Immature natural killer cell (primary cell): ENCODE data around the gene EXOC1. TPM values are rescaled to one million over a fixed set of nuclear protein-coding genes. Genes with fewer than 3 reads are reported as not detected.
A peak's percentile ranks its signal among the peaks of the same experiment; 100 is the strongest.
"Not testable (repeated sequence)": the region's sequence is repeated elsewhere in the genome, so short reads cannot be mapped to it uniquely, and the experiment has no call there.

Source experiments
- DNase-seq, 3 donors: peaks; one replicate each; pipeline ENCODE4 v3.0.0; 2022; ENCODE audit warnings: mixed read lengths in 1 of 3
- H3K27ac Mint-ChIP-seq, 6 donors: one replicate each; pipeline ENCODE4 v1.8.0; 2020; ENCODE audit warnings: mixed read lengths in 6 of 6, mild to moderate bottlenecking in 5 of 6, inconsistent platforms in 4 of 6, moderate library complexity in 3 of 6
- H3K27me3 Mint-ChIP-seq, 3 donors: one replicate each; pipeline ENCODE4 v1.8.0; 2020 to 2021; ENCODE audit warnings: low read depth in 3 of 3, mild to moderate bottlenecking in 3 of 3, mixed read lengths in 3 of 3, moderate library complexity in 3 of 3, inconsistent platforms in 1 of 3
- H3K36me3 Mint-ChIP-seq, 3 donors: one replicate each; pipeline ENCODE4 v1.8.0; 2020; ENCODE audit warnings: mixed read lengths in 3 of 3, inconsistent platforms in 2 of 3, mild to moderate bottlenecking in 2 of 3
- H3K4me1 Mint-ChIP-seq, 2 donors: one replicate each; pipeline ENCODE4 v1.8.0; 2020; ENCODE audit warnings: inconsistent platforms in 2 of 2, mild to moderate bottlenecking in 2 of 2, mixed read lengths in 2 of 2, moderate library complexity in 1 of 2
- H3K4me3 Mint-ChIP-seq, 5 donors: one replicate each; pipeline ENCODE4 v1.8.0; 2020; ENCODE audit warnings: mild to moderate bottlenecking in 5 of 5, mixed read lengths in 5 of 5, inconsistent platforms in 3 of 5, moderate library complexity in 3 of 5
- H3K9me3 Mint-ChIP-seq, 6 donors: one replicate each; pipeline ENCODE4 v1.8.0; 2020; ENCODE audit warnings: mild to moderate bottlenecking in 6 of 6, mixed read lengths in 6 of 6, inconsistent platforms in 4 of 6, moderate library complexity in 3 of 6
- polyA plus RNA-seq, 3 donors: library from polyadenylated mRNA; unstranded; fragments of 300-500 nt; fragmentation: Illumina TruSeq; gene quantifications; one replicate each; pipeline ENCODE4 v1.2.3, GENCODE V29; 2021

Gene EXOC1
- polyA plus RNA-seq, 3 donors from 2014 or later = 7.5 to 15.6 (median 9.9) TPM

DNA sequence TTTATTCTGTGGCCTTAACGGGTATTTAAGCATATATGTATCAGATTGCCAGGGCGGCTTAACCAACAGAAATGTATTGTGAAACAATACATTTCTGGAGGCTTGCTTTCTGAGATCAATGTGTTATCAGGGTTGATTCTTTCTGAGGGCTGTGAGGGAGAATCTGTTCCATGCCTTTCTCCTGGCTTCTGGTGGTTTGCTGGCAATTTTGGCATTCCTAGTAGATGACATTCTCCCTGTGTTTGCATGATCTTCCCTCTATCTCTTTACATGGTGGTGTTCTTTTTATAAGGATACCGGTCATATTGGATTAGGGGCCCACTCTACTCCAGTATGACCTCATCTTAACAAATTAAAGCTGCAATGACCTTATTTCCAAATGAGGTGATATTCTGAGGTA is 78.4 kb downstream of the EXOC1 start:
- Mint-ChIP-seq H3K27ac (no peak overlapping the region), H3K27me3 (peaks cover 0 to 1% (median 1%) of the 10 kb centered on the region in 3 donors), H3K9me3 (peaks cover 0 to 8% (median 0%) of the 10 kb centered on the region in 6 donors), H3K4me1 (no peaks in the 10 kb centered on the region), H3K4me3 (no peak overlapping the region), H3K36me3 (no peaks in the 10 kb centered on the region)
- DNase-seq = no peak

DNA sequence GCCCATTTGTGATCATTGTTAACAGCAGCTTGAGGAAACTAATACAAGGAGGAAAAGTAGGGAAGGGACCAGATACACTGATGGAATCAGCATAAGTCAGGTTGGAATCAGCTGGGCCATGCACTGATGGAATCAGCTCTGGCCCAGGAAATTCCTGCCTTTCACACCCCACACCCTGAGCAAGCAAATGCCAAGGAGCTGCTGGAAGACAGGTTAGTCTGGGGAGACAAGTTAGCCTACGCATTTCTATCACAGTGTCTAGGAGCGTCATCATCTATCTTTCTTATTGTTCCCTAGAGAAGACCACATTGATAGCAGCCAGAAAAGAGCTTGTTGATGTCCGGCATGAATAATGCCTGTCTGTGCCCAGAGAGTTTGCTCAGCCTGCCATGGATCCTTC is 79.1 kb downstream of the EXOC1 start:
- Mint-ChIP-seq H3K27me3 (peaks cover 0 to 1% (median 1%) of the 10 kb centered on the region in 3 donors), H3K27ac (no peak overlapping the region), H3K4me3 (no peak overlapping the region), H3K36me3 (no peaks in the 10 kb centered on the region), H3K9me3 (peaks cover 0 to 8% (median under 1%) of the 10 kb centered on the region in 6 donors), H3K4me1 (no peaks in the 10 kb centered on the region)
- no peak for DNase-seq

DNA sequence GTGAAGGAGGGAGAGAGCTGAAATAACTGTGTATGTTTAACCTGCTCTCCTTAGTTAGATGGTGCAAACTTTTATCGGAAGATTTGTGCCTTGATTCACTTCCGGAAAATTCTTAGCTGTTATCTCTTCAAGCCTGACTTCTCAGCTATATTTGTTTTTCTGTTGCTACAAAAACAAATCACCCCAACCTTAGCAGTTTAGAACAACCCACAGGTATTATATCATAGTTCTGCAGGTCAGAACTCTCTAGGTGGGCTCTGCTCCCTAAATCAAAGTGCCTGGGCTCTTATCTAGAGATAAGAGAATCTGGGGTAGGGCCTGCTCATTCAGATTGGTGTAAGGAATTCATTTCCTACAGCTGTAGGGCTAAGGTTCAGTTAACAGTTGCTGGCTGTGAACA is 80.2 kb downstream of the EXOC1 start:
- H3K9me3 Mint-ChIP-seq = peaks cover 0 to 8% (median 5%) of the 10 kb centered on the region in 6 donors
- DNase-seq = no peak
- H3K36me3 Mint-ChIP-seq = peaks cover 0 to 7% (median 5%) of the 10 kb centered on the region in 3 donors
- H3K4me3 Mint-ChIP-seq = no peak overlapping the region
- peaks cover 0 to 1% (median 1%) of the 10 kb centered on the region in 3 donors for H3K27me3 Mint-ChIP-seq
- H3K27ac Mint-ChIP-seq = no peak overlapping the region
- H3K4me1 Mint-ChIP-seq = no peaks in the 10 kb centered on the region

DNA sequence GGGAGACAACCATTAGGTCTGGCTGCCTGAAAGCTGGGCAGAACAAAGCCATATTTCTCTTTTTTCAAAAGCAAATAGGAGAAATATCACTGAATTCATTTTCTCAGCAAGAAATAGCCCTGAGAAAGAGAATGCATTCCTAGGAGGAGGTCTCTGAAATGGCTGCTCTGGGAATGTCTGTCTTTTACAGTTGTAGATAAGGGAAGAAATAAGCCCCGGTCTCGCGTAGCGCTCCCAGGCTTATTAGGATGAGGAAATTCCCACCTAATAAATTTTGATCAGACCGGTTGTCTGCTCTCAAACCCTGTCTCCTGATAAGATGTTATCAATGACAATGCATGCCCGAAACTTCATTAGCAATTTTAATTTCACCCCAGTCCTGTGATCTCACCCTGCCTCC is 82.5 kb downstream of the EXOC1 start:
- H3K27me3 Mint-ChIP-seq, H3K9me3 Mint-ChIP-seq, H3K4me1 Mint-ChIP-seq, DNase-seq, H3K27ac Mint-ChIP-seq, H3K4me3 Mint-ChIP-seq, H3K36me3 Mint-ChIP-seq: not testable (repeated sequence)

DNA sequence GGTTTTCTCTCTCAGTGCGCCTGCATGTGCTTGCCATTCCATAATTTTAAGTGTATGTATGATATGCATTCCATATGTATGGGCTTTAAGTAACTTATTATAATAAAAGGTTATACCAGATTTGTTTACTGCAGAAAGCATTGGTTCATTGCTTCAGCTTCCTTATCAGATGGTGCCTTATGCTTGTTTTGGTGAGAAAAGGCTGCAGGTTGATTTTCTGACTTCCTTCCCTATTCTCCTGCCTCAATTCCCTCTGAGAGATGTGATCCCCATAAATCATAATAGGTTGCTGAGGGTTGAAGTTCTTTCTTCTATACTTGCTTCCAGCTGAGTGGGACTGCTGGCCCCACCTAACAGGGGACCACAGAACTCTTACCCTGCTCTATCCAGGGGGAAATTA is 85.0 kb downstream of the EXOC1 start:
- H3K36me3 Mint-ChIP-seq = peaks cover 5 to 7% (median 6%) of the 10 kb centered on the region in 3 donors
- H3K4me1 Mint-ChIP-seq = no peaks in the 10 kb centered on the region
- H3K27me3 Mint-ChIP-seq = no peaks in the 10 kb centered on the region
- no peak overlapping the region for H3K4me3 Mint-ChIP-seq
- peaks cover 0 to 8% (median 5%) of the 10 kb centered on the region in 6 donors for H3K9me3 Mint-ChIP-seq
- DNase-seq = no peak
- no peak overlapping the region for H3K27ac Mint-ChIP-seq

DNA sequence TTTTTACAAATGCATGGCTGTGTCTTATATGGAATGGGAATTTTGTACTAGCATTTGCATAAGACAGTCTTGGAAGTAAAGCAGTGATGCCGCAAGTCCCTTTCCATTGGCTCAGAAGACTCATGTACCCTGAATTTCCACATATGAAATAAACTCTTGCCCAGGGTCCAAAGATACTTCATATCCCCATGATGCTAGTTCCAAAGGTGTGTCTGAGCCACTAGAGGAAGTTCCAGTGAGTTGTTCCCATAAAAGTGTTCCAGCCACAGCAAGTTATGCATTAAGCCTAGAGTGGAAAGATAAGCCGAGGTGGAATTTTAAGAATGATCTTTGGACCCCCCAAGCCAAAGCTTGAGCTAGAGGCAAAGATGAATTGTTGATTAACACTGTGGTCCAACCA is 86.0 kb downstream of the EXOC1 start:
- Mint-ChIP-seq H3K4me3 (no peak overlapping the region), H3K9me3 (peaks cover 0 to 8% (median 4%) of the 10 kb centered on the region in 6 donors), H3K36me3 (peaks cover 5 to 7% (median 6%) of the 10 kb centered on the region in 3 donors), H3K27ac (no peak overlapping the region), H3K4me1 (no peaks in the 10 kb centered on the region), H3K27me3 (no peaks in the 10 kb centered on the region)
- DNase-seq = no peak

DNA sequence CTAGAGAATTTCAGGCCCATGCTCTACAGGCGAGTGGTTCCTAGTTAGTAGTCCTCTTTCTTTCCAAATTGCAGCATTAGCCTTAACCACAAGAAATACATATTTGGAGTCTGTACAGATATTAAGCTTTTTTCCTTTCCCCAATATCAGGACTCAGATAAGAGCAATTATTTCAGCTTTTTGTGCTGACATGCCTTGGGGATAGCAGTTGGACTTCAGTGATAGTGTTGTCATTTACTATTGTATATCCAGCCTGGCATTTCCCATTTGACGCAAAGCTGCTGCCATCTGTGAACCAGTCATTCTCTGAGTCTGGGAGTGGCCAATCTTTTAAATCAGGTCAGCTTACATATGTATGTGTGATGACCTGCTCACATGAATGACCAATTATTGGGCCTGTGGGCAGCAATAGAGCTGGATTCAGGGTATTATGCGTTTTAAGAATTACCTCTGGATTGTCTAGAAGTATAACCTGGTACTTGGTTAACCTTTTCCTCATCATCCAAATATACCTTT is 88.5 kb downstream of the EXOC1 start:
- H3K27ac Mint-ChIP-seq = no peak overlapping the region
- H3K4me1 Mint-ChIP-seq = peaks cover 2 to 5% of the 10 kb centered on the region in 2 donors
- peaks cover 0 to 5% (median 0%) of the 10 kb centered on the region in 6 donors for H3K9me3 Mint-ChIP-seq
- H3K36me3 Mint-ChIP-seq = peaks cover 5 to 7% (median 6%) of the 10 kb centered on the region in 3 donors
- peaks cover 0 to 3% (median 0%) of the 10 kb centered on the region in 3 donors for H3K27me3 Mint-ChIP-seq
- no peak overlapping the region for H3K4me3 Mint-ChIP-seq
- no peak for DNase-seq

DNA sequence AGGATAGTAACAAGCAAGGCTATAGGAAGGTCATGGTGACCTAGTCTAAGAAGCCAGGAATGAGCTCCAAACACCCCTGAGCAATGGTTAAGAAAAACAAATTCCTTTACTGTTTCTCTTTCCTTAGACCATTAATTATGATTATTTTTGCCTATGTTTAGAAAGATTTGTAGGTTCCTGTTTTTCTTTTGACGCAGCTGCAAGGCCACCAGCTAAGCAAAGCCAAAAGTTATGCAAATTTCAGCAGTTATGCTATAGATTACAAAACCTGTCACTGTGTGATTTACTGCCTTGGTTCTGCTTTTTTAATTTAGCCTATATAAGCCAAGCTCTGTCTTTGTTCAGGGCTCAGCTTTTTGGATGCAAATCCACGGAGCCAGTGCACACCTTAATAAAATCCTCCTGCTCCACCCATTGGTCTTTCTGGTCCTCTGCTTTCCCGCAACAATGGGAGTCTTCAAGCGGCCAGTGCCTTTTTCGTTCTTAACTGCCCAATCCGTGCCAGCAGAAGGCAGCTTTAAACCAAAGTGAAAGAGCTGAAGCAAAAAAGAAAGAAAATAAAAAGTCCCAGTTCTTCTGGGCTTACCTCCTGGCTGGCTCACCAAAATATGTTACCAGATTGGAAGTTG is 93.9 kb downstream of the EXOC1 start:
- peak overlapping the region; percentile 86 to 97 (median 92) for H3K4me3 Mint-ChIP-seq
- H3K36me3 Mint-ChIP-seq = peaks cover 1 to 2% (median 2%) of the 10 kb centered on the region in 3 donors
- peak in 2 of 3 donors; percentile 2 to 8 for DNase-seq
- H3K9me3 Mint-ChIP-seq = no peaks in the 10 kb centered on the region
- H3K27me3 Mint-ChIP-seq = peaks cover 6 to 11% (median 10%) of the 10 kb centered on the region in 3 donors
- H3K4me1 Mint-ChIP-seq = peaks cover 32 to 47% of the 10 kb centered on the region in 2 donors
- peak overlapping the region; percentile 86 to 97 (median 90) for H3K27ac Mint-ChIP-seq

DNA sequence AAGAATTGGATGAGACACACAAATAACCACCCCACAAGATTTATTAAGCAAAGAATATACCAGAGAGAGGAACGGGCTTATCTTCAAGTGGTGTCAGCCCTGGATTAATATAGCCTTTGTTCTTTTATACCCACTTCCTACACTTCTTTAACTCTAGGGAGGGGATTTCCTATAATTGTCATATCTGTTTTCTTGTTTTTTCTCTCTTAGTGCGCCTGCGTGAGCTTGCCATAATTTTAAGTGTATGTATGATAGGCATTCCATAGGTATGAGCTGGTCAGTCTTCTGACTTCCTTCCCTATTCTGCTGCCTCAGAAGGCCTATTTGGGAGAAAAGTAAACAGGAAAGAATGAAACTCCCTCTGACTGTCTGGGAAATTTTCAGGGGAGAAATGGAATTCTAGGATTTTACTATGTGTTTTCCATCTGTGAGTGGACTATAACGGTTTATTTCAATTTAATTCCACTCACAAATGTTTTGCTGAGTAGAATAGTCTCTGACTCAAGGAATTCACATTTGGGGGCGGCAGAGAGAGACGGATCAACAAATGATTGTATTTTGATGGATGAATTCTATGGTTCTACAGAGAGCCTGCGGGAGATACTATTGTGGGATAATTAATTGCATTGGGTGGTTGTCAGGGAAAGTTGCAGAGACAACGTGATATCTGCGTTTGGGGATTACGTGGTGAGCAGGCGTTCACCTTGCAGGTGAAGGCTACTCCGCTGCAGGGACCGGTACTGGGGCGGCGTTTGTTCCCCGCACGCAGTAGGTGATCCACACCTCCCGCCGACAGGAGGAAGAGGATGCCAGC is 94.7 kb downstream of the EXOC1 start:
- Mint-ChIP-seq H3K27me3 (peaks cover 6 to 11% (median 10%) of the 10 kb centered on the region in 3 donors), H3K9me3 (no peaks in the 10 kb centered on the region), H3K27ac (peak overlapping the region; percentile 86 to 97 (median 90)), H3K4me1 (peaks cover 32 to 47% of the 10 kb centered on the region in 2 donors), H3K36me3 (peaks cover 5% of the 10 kb centered on the region in 3 donors), H3K4me3 (peak overlapping the region; percentile 86 to 97 (median 92))
- peak; percentile 36 to 45 (median 37) for DNase-seq

DNA sequence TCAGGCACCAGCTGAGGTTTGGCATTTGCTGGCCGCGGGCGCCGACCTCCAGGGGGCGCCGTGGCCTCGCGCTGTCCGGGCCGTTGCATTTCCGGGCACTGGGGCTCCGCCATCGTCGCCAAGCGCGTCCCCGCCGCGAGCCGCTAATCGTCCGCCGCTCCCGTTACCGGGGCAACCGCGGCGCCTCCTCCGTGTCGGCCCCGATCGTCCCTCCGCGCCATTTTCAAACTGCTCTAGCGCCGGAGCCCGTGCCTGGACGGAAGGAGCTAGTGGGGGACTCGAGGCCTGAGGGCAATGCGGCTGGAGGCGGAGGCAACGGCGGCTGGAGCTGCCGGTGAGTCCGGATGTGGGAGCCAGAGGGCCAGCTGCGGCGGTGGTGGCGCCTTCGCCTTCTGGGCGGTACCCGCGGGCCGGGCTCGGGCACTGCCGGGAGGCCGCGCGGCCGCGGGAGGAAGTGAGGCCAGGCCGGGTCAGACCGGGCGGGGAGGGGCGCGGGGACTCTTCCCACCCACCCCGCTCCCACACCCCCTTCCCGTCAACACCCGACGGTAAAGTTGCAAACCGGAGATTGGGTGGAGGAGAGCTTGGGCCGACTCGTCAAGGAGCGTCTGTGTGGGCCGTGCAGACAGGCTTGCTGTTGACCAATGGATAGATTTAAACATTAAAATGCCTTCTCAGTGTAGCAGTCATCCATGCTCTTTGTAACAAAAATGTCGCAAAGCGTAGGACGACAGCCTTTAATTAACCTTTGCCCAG is 95.5 kb downstream of the EXOC1 start, which contains the start of gene CEP135:
CEP135 (plus strand) TSS at position 220 of the 756 bp plus-strand sequence. CDS start 3,186 bp downstream, outside the sequence.
- Mint-ChIP-seq H3K27me3 (peaks cover 6 to 11% (median 10%) of the 10 kb centered on the region in 3 donors), H3K36me3 (peaks cover 7 to 8% (median 7%) of the 10 kb centered on the region in 3 donors), H3K4me3 (peak within 1 kb of the TSS; percentile 86 to 97 (median 92)), H3K4me1 (peaks cover 32 to 47% of the 10 kb centered on the region in 2 donors), H3K27ac (peak within 1 kb of the TSS; percentile 86 to 97 (median 94)), H3K9me3 (no peaks in the 10 kb centered on the region)
- peak; percentile 95 to 97 (median 96) for DNase-seq

DNA sequence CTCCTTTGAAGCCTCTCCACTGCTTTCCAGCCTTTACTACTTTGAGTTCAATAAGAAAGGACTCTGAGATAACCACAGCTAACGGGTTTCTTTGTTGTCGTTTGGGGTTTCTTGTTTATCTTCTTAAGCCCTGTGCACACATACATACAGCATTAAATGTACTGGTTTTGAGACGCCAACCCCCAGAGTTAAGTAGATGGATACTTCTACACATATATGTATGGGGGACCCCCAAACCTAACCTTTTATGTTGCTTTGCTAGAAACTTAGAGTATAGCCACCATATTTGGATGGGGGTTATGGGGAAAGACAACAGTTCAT is 96.0 kb downstream of the EXOC1 start:
- H3K36me3 Mint-ChIP-seq = peaks cover 12 to 13% (median 12%) of the 10 kb centered on the region in 3 donors
- H3K27ac Mint-ChIP-seq = peak overlapping the region; percentile 86 to 96 (median 94)
- H3K9me3 Mint-ChIP-seq = no peaks in the 10 kb centered on the region
- peaks cover 32 to 47% of the 10 kb centered on the region in 2 donors for H3K4me1 Mint-ChIP-seq
- peaks cover 6 to 11% (median 10%) of the 10 kb centered on the region in 3 donors for H3K27me3 Mint-ChIP-seq
- DNase-seq = no peak
- H3K4me3 Mint-ChIP-seq = peak overlapping the region; percentile 86 to 97 (median 92)

DNA sequence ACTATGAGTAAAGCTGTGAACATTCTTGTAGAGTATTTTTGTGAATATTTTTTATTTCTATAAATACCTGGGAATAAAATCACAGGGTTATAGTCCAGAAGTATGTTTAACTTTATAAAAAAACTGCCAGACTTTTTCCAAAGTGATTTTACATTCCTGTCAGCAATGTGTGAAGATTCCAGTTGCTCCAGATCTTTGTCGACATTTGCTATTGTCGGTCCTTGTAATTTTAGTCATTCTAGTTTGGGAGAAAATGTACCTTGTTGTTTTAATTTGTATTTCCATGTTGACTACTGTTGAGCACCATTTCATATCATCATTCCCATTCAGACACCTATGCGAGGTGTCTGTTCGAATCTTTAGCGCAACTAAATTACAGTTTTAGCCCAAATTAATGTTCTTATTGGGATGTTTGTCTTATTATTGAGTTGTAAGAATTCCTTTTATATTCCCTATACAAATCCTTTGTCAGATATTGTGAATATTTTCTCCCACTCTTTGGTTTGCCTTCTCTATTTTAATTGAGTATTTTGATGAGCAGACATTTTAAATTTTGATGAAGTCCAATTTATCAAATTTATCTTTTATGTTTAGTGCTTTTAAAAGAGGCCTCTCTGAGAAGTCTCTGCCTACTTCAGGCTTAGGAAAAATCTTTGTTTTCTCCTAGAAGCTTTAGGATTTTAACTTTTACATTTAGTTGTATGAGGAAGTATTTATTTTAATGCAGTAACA is 97.9 kb downstream of the EXOC1 start:
- Mint-ChIP-seq H3K9me3 (no peaks in the 10 kb centered on the region), H3K27me3 (peaks cover 6 to 10% (median 8%) of the 10 kb centered on the region in 3 donors), H3K4me3 (no peak overlapping the region), H3K36me3 (peaks cover 20 to 22% (median 21%) of the 10 kb centered on the region in 3 donors), H3K27ac (peak overlapping the region in 3 of 6 donors; percentile 29 to 96 (median 86)), H3K4me1 (peaks cover 32 to 45% of the 10 kb centered on the region in 2 donors)
- DNase-seq = no peak
